ENCODE measurements around the gene GNAI2. TPM values are rescaled to one million over a fixed set of nuclear protein-coding genes. Genes with fewer than 3 reads are reported as not detected.

The GNAI2 gene
- total and polyA plus RNA-seq, 2 experiments from 2014 or later, result 179 to 255 TPM

DNA sequence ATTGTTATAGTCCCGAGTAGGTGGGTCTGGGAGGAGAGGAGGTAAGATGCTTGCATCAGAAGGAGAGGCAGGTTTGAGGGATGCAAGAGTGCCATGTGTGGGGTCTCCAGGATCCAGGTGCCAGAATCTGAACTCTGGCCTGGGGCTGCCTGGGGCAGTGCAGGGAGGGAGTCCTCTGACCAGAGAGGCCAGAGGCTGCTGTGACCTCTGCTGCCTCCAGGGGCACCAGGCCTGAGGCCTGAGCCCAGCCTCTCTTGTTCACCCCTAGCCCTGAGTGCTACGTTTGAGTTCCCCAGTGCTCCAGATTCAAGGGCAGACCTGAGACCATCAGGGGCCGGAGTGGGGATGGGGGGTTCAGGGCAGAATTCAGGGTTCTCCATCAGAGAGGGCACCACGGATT lies 23.5 kb upstream of the GNAI2 start:
- Histone ChIP-seq H3K4me3 (no peak overlapping the region), H3K4me1 (ENCODE audit: low read depth) (peaks cover 12% of the 10 kb centered on the region), H3K36me3 (no peaks in the 10 kb centered on the region), H3K27ac (no peak overlapping the region), H3K9me3 (ENCODE audit: low read depth) (no peaks in the 10 kb centered on the region), H3K27me3 (no peaks in the 10 kb centered on the region)
- DNase-seq (ENCODE audit: low read depth in 1 of 2, low spot score in 1 of 2), result no peak
- TF ChIP-seq, protein P1, sequence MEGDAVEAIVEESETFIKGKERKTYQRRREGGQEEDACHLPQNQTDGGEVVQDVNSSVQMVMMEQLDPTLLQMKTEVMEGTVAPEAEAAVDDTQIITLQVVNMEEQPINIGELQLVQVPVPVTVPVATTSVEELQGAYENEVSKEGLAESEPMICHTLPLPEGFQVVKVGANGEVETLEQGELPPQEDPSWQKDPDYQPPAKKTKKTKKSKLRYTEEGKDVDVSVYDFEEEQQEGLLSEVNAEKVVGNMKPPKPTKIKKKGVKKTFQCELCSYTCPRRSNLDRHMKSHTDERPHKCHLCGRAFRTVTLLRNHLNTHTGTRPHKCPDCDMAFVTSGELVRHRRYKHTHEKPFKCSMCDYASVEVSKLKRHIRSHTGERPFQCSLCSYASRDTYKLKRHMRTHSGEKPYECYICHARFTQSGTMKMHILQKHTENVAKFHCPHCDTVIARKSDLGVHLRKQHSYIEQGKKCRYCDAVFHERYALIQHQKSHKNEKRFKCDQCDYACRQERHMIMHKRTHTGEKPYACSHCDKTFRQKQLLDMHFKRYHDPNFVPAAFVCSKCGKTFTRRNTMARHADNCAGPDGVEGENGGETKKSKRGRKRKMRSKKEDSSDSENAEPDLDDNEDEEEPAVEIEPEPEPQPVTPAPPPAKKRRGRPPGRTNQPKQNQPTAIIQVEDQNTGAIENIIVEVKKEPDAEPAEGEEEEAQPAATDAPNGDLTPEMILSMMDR (IDR thresholded peaks at IDR 0.05; ENCODE audit: low read depth, low read length), result peak; percentile 7

DNA sequence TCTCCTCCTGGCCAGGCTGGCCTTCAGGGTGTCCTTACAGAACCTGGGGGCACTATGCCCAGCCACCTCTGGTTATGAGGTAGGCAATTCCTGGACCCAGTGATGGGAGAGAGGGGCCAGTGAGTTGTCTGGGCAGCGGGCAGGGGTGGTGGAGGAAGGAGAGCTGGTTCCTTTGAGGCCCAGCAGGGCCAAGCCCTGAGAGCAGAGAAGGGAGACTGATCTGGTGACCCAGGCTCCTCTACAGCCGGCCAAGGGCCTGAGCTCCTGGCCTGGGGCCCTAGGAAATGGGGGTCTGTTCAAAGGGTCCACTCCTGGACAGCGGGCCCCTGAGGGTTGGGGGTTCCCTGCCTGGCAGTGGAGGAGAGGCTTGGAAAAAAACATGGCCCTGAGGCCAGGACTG lies 23.0 kb upstream of the GNAI2 start:
- DNase-seq (ENCODE audit: low read depth in 1 of 2, low spot score in 1 of 2), result no peak
- H3K27ac ChIP-seq, result no peak overlapping the region
- no peaks in the 10 kb centered on the region for H3K36me3 ChIP-seq
- TF ChIP-seq, protein P1 (IDR thresholded peaks at IDR 0.05; ENCODE audit: low read depth, low read length), result no peak
- H3K4me1 ChIP-seq (ENCODE audit: low read depth), result peaks cover 12% of the 10 kb centered on the region
- H3K27me3 ChIP-seq, result no peaks in the 10 kb centered on the region
- H3K4me3 ChIP-seq, result no peak overlapping the region
- H3K9me3 ChIP-seq (ENCODE audit: low read depth), result no peaks in the 10 kb centered on the region

DNA sequence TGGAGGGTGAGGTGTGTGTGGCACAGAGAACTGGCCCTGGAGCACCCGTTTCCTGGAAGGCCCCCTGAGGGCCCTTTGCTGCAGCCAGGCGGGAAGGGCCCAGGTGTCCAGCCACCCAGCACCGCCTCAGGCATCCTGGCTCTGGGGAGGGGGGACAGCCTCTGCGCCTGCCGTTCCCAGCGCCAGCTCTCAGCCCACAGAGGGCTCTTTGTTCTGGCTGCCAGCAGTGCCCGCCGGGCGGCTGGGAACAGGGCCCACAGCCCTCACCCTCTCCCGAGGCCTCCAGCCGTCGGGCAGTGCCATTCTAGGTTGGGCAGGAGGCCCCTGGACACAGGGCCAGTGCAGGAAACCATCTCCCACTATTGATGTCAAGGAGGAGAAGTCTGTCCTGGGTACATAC lies 22.6 kb upstream of the GNAI2 start:
- peaks cover 12% of the 10 kb centered on the region for H3K4me1 ChIP-seq (ENCODE audit: low read depth)
- H3K4me3 ChIP-seq, result no peak overlapping the region
- H3K27ac ChIP-seq, result no peak overlapping the region
- H3K36me3 ChIP-seq, result no peaks in the 10 kb centered on the region
- H3K9me3 ChIP-seq (ENCODE audit: low read depth), result no peaks in the 10 kb centered on the region
- no peaks in the 10 kb centered on the region for H3K27me3 ChIP-seq
- TF ChIP-seq, protein P1 (IDR thresholded peaks at IDR 0.05; ENCODE audit: low read depth, low read length), result no peak
- no peak for DNase-seq (ENCODE audit: low read depth in 1 of 2, low spot score in 1 of 2)

GRCh38 chr3:50214824-50215223 lies 21.2 kb upstream of the GNAI2 start:
- Histone ChIP-seq H3K9me3 (ENCODE audit: low read depth) (no peaks in the 10 kb centered on the region), H3K27me3 (no peaks in the 10 kb centered on the region), H3K4me3 (no peak overlapping the region), H3K4me1 (ENCODE audit: low read depth) (peaks cover 12% of the 10 kb centered on the region), H3K27ac (peak overlapping the region; percentile 27), H3K36me3 (no peaks in the 10 kb centered on the region)
- DNase-seq (ENCODE audit: low read depth in 1 of 2, low spot score in 1 of 2), result no peak
- TF ChIP-seq, protein P1 (IDR thresholded peaks at IDR 0.05; ENCODE audit: low read depth, low read length), result no peak

DNA sequence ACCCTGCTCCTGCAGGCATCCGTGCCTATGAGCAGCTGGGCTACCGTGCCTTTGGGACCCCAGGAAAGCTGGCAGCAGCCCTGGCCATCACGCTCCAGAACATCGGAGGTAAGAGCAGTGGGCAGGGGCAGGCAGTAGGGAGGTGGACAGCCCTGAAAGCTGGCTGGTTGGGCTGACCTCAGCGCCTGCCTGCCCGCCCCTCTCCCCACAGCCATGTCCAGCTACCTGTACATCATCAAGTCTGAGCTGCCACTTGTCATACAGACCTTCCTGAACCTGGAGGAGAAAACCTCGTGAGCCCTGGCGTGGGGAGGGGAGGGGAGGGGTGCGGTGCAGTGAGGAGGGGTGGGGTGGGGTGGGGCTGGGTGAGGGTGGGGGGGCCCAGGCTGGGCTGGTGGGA lies 20.5 kb upstream of the GNAI2 start:
- Histone ChIP-seq H3K36me3 (no peaks in the 10 kb centered on the region), H3K4me3 (no peak overlapping the region), H3K9me3 (ENCODE audit: low read depth) (no peaks in the 10 kb centered on the region), H3K27me3 (no peaks in the 10 kb centered on the region), H3K4me1 (ENCODE audit: low read depth) (peaks cover 12% of the 10 kb centered on the region), H3K27ac (no peak overlapping the region)
- TF ChIP-seq, protein P1 (IDR thresholded peaks at IDR 0.05; ENCODE audit: low read depth, low read length), result no peak
- peak in 1 of 2 donors; percentile 62 for DNase-seq (ENCODE audit: low read depth in 1 of 2, low spot score in 1 of 2)

- H3K36me3 ChIP-seq, result no peaks in the 10 kb centered on the region
- H3K27ac ChIP-seq, result no peak overlapping the region
- DNase-seq (ENCODE audit: low read depth in 1 of 2, low spot score in 1 of 2), result no peak
- H3K4me1 ChIP-seq (ENCODE audit: low read depth), result peaks cover 15% of the 10 kb centered on the region
- TF ChIP-seq, protein P1 (IDR thresholded peaks at IDR 0.05; ENCODE audit: low read depth, low read length), result no peak
- H3K9me3 ChIP-seq (ENCODE audit: low read depth), result no peaks in the 10 kb centered on the region
- no peak overlapping the region for H3K4me3 ChIP-seq
- no peaks in the 10 kb centered on the region for H3K27me3 ChIP-seq
Observed at GRCh38 chr3:50217681-50218080, 18.3 kb upstream of the GNAI2 start.

All from cardiac muscle cell (in vitro differentiated cells and primary cell).